SK-N-SH (cell line): Measurements from ENCODE around the gene PPP1R37.

Experiments used
- CHD2 ChIP-seq: fragments of 150-350 bp; IDR thresholded peaks from 2 replicates; pipeline ENCODE4 v1.6.1; 2018; ENCODE audit warnings: low read length; ENCODE audit not compliant: partially characterized antibody
- EZH2phosphoT487 ChIP-seq: fragments of 200-600 bp; sonication (generic); IDR thresholded peaks from 2 replicates; pipeline ENCODE4 v1.6.1; 2017; ENCODE audit warnings: low read depth, mixed run types, mild to moderate bottlenecking, antibody characterized with exemption, moderate library complexity, borderline replicate concordance
- GABPA ChIP-seq: IDR thresholded peaks from 2 replicates; pipeline ENCODE4 v1.4.0; 2012; ENCODE audit warnings: low read depth, mild to moderate bottlenecking
- JUND ChIP-seq: IDR thresholded peaks from 2 replicates; pipeline ENCODE4 v1.4.0; 2012
- RAD21 ChIP-seq: IDR thresholded peaks from 2 replicates; pipeline ENCODE4 v1.6.1; 2012; ENCODE audit warnings: mild to moderate bottlenecking, low read length
- RCOR1 ChIP-seq: fragments of 150-350 bp; IDR thresholded peaks from 2 replicates; pipeline ENCODE4 v1.6.1; 2017; ENCODE audit warnings: antibody characterized with exemption, low read length
- RFX5 ChIP-seq: IDR thresholded peaks from 2 replicates; pipeline ENCODE4 v1.6.1; 2012; ENCODE audit warnings: mild to moderate bottlenecking, improper control_type of control experiment, low read length
- SMC3 ChIP-seq: IDR thresholded peaks from 2 replicates; pipeline ENCODE4 v1.6.1; 2012; ENCODE audit warnings: low read depth, low read length, improper control_type of control experiment
- YY1 ChIP-seq: IDR thresholded peaks from 2 replicates; pipeline ENCODE4 v1.4.0; 2012; ENCODE audit warnings: low read depth, mild to moderate bottlenecking
- TF ChIP-seq, protein P1 (sequence below): IDR thresholded peaks from 2 replicates; pipeline ENCODE4 v1.4.0; 2012; ENCODE audit warnings: low read depth
- TF ChIP-seq, protein P2 (sequence below): fragments of 200-600 bp; sonication (generic); IDR thresholded peaks from 2 replicates; pipeline ENCODE4 v1.6.1; 2017; ENCODE audit warnings: antibody characterized with exemption, mild to moderate bottlenecking, moderate library complexity
- TF ChIP-seq, protein P3 (sequence below): IDR thresholded peaks from 2 replicates; pipeline ENCODE4 v1.6.1; 2012; ENCODE audit warnings: mild to moderate bottlenecking, low read depth, low read length, moderate library complexity
- TF ChIP-seq, protein P4 (sequence below): IDR thresholded peaks from 2 replicates; pipeline ENCODE4; 2012

DNA sequence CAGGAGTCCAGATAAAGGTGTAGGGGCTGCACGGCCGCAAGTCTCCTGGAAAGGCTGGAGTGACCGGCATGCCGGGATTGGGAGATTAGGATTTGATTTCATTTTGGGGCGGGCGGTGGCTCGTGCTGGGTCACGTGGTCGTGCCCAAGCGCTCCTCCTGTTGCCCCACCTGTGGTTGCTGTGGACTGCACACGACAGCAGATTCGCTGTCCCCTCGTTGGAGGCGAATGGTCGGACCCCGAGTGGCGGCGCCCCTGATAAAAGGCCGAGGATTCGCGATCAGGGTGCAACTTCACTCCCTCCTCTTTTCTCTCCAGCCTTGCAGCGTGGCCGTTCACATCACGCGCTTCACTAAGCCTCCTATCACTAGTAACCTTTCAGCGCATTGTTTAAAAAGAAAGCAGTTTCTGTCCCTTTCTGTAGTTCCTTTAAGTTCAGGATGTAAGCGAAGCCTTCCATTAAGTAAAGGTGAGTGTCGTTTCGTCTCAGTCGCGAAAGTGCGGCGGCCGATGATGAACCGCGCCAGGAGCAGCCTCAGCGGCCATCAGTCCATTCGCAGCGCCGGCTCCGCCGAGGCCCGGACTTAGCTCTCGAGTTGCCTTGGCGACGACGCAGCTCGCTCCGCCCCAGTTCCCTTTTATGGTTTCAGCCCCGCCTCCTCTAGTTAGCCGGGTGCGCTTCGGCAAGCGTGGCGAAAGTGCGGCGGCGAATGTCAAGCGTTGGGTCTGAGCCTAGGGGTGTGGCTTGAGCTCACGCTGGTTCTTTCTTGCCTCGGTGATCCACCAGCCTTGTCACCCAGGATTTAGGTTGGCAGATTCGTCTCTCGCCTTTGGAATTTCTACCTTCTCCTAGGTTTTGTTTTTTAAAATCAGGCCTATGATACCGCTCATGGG, 1.7 kb upstream of the PPP1R37 start:
- TF ChIP-seq, protein P1, sequence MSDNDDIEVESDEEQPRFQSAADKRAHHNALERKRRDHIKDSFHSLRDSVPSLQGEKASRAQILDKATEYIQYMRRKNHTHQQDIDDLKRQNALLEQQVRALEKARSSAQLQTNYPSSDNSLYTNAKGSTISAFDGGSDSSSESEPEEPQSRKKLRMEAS = peak; percentile 84
- TF ChIP-seq JUND (no peak), YY1 (peak; percentile 78; the same call in 1 of the 2 replicates), SMC3 (no peak), CHD2 (peak; percentile 79), RFX5 (no peak), GABPA (no peak), RAD21 (no peak), EZH2phosphoT487 (no peak), RCOR1 (peak; percentile 39; the same call in 1 of the 2 replicates)
- TF ChIP-seq, protein P2, sequence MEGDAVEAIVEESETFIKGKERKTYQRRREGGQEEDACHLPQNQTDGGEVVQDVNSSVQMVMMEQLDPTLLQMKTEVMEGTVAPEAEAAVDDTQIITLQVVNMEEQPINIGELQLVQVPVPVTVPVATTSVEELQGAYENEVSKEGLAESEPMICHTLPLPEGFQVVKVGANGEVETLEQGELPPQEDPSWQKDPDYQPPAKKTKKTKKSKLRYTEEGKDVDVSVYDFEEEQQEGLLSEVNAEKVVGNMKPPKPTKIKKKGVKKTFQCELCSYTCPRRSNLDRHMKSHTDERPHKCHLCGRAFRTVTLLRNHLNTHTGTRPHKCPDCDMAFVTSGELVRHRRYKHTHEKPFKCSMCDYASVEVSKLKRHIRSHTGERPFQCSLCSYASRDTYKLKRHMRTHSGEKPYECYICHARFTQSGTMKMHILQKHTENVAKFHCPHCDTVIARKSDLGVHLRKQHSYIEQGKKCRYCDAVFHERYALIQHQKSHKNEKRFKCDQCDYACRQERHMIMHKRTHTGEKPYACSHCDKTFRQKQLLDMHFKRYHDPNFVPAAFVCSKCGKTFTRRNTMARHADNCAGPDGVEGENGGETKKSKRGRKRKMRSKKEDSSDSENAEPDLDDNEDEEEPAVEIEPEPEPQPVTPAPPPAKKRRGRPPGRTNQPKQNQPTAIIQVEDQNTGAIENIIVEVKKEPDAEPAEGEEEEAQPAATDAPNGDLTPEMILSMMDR = no peak
- TF ChIP-seq, protein P3, sequence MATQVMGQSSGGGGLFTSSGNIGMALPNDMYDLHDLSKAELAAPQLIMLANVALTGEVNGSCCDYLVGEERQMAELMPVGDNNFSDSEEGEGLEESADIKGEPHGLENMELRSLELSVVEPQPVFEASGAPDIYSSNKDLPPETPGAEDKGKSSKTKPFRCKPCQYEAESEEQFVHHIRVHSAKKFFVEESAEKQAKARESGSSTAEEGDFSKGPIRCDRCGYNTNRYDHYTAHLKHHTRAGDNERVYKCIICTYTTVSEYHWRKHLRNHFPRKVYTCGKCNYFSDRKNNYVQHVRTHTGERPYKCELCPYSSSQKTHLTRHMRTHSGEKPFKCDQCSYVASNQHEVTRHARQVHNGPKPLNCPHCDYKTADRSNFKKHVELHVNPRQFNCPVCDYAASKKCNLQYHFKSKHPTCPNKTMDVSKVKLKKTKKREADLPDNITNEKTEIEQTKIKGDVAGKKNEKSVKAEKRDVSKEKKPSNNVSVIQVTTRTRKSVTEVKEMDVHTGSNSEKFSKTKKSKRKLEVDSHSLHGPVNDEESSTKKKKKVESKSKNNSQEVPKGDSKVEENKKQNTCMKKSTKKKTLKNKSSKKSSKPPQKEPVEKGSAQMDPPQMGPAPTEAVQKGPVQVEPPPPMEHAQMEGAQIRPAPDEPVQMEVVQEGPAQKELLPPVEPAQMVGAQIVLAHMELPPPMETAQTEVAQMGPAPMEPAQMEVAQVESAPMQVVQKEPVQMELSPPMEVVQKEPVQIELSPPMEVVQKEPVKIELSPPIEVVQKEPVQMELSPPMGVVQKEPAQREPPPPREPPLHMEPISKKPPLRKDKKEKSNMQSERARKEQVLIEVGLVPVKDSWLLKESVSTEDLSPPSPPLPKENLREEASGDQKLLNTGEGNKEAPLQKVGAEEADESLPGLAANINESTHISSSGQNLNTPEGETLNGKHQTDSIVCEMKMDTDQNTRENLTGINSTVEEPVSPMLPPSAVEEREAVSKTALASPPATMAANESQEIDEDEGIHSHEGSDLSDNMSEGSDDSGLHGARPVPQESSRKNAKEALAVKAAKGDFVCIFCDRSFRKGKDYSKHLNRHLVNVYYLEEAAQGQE = no peak
- TF ChIP-seq, protein P4, sequence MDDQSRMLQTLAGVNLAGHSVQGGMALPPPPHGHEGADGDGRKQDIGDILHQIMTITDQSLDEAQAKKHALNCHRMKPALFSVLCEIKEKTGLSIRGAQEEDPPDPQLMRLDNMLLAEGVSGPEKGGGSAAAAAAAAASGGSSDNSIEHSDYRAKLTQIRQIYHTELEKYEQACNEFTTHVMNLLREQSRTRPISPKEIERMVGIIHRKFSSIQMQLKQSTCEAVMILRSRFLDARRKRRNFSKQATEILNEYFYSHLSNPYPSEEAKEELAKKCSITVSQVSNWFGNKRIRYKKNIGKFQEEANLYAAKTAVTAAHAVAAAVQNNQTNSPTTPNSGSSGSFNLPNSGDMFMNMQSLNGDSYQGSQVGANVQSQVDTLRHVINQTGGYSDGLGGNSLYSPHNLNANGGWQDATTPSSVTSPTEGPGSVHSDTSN = peak; percentile 67
